Measurements from ENCODE around the gene DGKQ. TPM values are rescaled to one million over a fixed set of nuclear protein-coding genes. Genes with fewer than 3 reads are reported as not detected.

Gene DGKQ
- total and polyA plus RNA-seq, 2 of the 13 experiments (the other 11 are each of a cell fraction or from before 2014, with no cell fraction given) = 4.5 to 7.2 TPM

- no peak overlapping the region for H3K9ac ChIP-seq (ENCODE audit: insufficient read depth, low read depth, low read length)
- H3K4me1 ChIP-seq (ENCODE audit: insufficient read depth, low read length) = peaks cover 14% of the 10 kb centered on the region
- no peak for DNase-seq (ENCODE audit: low spot score)
- ChIA-PET CTCF (ENCODE audit: low intra/inter-chr PET ratio, low total read pairs) (no interaction called here), POLR2A (no interaction called here)
- H3K4me2 ChIP-seq (ENCODE audit: low read depth, low read length) = no peak overlapping the region
- H3K27ac ChIP-seq (ENCODE audit: extremely low read length, insufficient read depth, low read length) = no peak overlapping the region
- H3K27me3 ChIP-seq (ENCODE audit: control insufficient read depth in 1 of 2, insufficient read depth in 2 of 2, low read length in 2 of 2) = no peaks in the 10 kb centered on the region
- H4K20me1 ChIP-seq (ENCODE audit: insufficient read depth, low read length) = peaks cover 19% of the 10 kb centered on the region
- WGBS (ENCODE audit: low lambda C conversion rate) = 95% methylated on average over 18 of the region's 18 CpGs
- no peak overlapping the region for H3K4me3 ChIP-seq (replicated peaks in 1 of 3; ENCODE audit: insufficient read depth in 1 of 3, low read depth in 2 of 3, low read length in 3 of 3)
- H3K36me3 ChIP-seq (replicated peaks in 1 of 2; ENCODE audit: control insufficient read depth in 1 of 2, insufficient read depth in 2 of 2, low read length in 2 of 2) = peaks cover 0 to 13% of the 10 kb centered on the region in 2 experiments; a peak in 2 of 5 replicates
- H2AFZ ChIP-seq (ENCODE audit: low read length) = no peak overlapping the region
- no TSS peak for BruUV-seq (replicated peaks)
- intact Hi-C loops (cut with micrococcal nuclease; ENCODE audit: unreplicated experiment) = no loop called here
- H3K9me3 ChIP-seq (ENCODE audit: low read length) = no peaks in the 10 kb centered on the region
- FAIRE-seq = no peak
- no peak for ATAC-seq
- peaks cover 70% of the 10 kb centered on the region for H3K79me2 ChIP-seq (ENCODE audit: insufficient read depth, low read length)
- TF ChIP-seq TGIF2 (CRISPR knock-in tag; IDR thresholded peaks at IDR 0.05) = no peak
- no peak for TF ChIP-seq ZNF709 (CRISPR knock-in tag; IDR thresholded peaks at IDR 0.05)
- no peak for TF ChIP-seq ATM (IDR thresholded peaks at IDR 0.05; ENCODE audit: borderline replicate concordance)
- TF ChIP-seq ZNF510 (CRISPR knock-in tag; IDR thresholded peaks at IDR 0.05; ENCODE audit: low read depth) = no peak
- no peak for TF ChIP-seq ZNF878 (CRISPR knock-in tag; IDR thresholded peaks at IDR 0.05)
- no peak for TF ChIP-seq SRSF9 (IDR thresholded peaks at IDR 0.05; ENCODE audit: borderline replicate concordance, insufficient read depth, low read depth, low read length, poor library complexity, severe bottlenecking)
- no peak for TF ChIP-seq ATF4 (CRISPR knock-in tag; IDR thresholded peaks at IDR 0.05)
- TF ChIP-seq, protein P1, sequence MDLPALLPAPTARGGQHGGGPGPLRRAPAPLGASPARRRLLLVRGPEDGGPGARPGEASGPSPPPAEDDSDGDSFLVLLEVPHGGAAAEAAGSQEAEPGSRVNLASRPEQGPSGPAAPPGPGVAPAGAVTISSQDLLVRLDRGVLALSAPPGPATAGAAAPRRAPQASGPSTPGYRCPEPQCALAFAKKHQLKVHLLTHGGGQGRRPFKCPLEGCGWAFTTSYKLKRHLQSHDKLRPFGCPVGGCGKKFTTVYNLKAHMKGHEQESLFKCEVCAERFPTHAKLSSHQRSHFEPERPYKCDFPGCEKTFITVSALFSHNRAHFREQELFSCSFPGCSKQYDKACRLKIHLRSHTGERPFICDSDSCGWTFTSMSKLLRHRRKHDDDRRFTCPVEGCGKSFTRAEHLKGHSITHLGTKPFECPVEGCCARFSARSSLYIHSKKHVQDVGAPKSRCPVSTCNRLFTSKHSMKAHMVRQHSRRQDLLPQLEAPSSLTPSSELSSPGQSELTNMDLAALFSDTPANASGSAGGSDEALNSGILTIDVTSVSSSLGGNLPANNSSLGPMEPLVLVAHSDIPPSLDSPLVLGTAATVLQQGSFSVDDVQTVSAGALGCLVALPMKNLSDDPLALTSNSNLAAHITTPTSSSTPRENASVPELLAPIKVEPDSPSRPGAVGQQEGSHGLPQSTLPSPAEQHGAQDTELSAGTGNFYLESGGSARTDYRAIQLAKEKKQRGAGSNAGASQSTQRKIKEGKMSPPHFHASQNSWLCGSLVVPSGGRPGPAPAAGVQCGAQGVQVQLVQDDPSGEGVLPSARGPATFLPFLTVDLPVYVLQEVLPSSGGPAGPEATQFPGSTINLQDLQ (CRISPR knock-in tag; IDR thresholded peaks at IDR 0.05) = no peak
- TF ChIP-seq NPAS2 (CRISPR knock-in tag; IDR thresholded peaks at IDR 0.05; ENCODE audit: borderline replicate concordance) = no peak
- TF ChIP-seq NFE2L2 (IDR thresholded peaks at IDR 0.05; ENCODE audit: low read length) = no peak
- no peak for TF ChIP-seq CBFB (CRISPR knock-in tag; IDR thresholded peaks at IDR 0.05)
- in situ Hi-C loops (cut with HindIII; ENCODE audit: extremely low pct_ligation_motif_present, low pct_unique_long_range_greater_than_20kb) = no loop called here
Observed at GRCh38 chr4:924107-925096, 49.0 kb downstream of the DGKQ start.
